NCI-H1694 (cell line): ENCODE data around the gene ONECUT3.
"Not testable (repeated sequence)": the region's sequence is repeated elsewhere in the genome, so short reads cannot be mapped to it uniquely, and the experiment has no call there.

Experiments
- DNase-seq: peaks from one replicate; lab custom pipeline; 2025; lab: John Stamatoyannopoulos, UW

Gene ONECUT3

GRCh38 chr19:1755467-1756171 is 2.3 kb downstream of the ONECUT3 start:
- DNase-seq = no peak

- no peak for DNase-seq
Measured at GRCh38 chr19:1756264-1756663, 3.0 kb downstream of the ONECUT3 start.

GRCh38 chr19:1756705-1757465 is 3.6 kb downstream of the ONECUT3 start:
- DNase-seq = no peak

- DNase-seq = no peak
Measured at GRCh38 chr19:1757468-1758230, 4.3 kb downstream of the ONECUT3 start.

- DNase-seq = no peak
Measured at GRCh38 chr19:1758231-1758577, 4.9 kb downstream of the ONECUT3 start.

- DNase-seq = no peak
Measured at GRCh38 chr19:1758959-1759903, 5.9 kb downstream of the ONECUT3 start.

- no peak for DNase-seq
Measured at GRCh38 chr19:1760020-1760419, 6.7 kb downstream of the ONECUT3 start.

- not testable (repeated sequence) for DNase-seq
Measured at GRCh38 chr19:1760786-1761527, 7.7 kb downstream of the ONECUT3 start.

GRCh38 chr19:1761528-1762242 is 8.4 kb downstream of the ONECUT3 start:
- DNase-seq = no peak

- DNase-seq = no peak
Measured at GRCh38 chr19:1762243-1763117, 9.2 kb downstream of the ONECUT3 start.

- DNase-seq = no peak
Measured at GRCh38 chr19:1763648-1764639, 10.6 kb downstream of the ONECUT3 start.

GRCh38 chr19:1764729-1765128 is 11.4 kb downstream of the ONECUT3 start:
- DNase-seq = no peak

- no peak for DNase-seq
Measured at GRCh38 chr19:1765232-1765903, 12.1 kb downstream of the ONECUT3 start.

- DNase-seq = no peak
Measured at GRCh38 chr19:1765904-1766799, 12.8 kb downstream of the ONECUT3 start.

GRCh38 chr19:1766800-1767352 is 13.6 kb downstream of the ONECUT3 start:
- DNase-seq = no peak

GRCh38 chr19:1767464-1767933 is 14.2 kb downstream of the ONECUT3 start:
- DNase-seq = no peak
